H9 (cell line): ENCODE results near the gene FUT1. TPM values are rescaled to one million over a fixed set of nuclear protein-coding genes. Genes with fewer than 3 reads are reported as not detected.

Experiments
- DNase-seq: peaks from one replicate; pipeline ENCODE4 v3.0.0-alpha.2; 2017
- H2AFZ ChIP-seq: one replicate; pipeline ENCODE4 v1.6.1; 2013; ENCODE audit warnings: mild to moderate bottlenecking, low read length, control low read depth, moderate library complexity
- H2AK5ac ChIP-seq: 2 replicates; pipeline ENCODE4 v1.6.1; 2013; ENCODE audit warnings: low read length, control low read depth, mixed read lengths; ENCODE audit not compliant: insufficient read length
- H2BK120ac ChIP-seq: one replicate; pipeline ENCODE4 v1.6.1; 2013; ENCODE audit warnings: low read depth, mild to moderate bottlenecking, low read length, control low read depth, inconsistent platforms; ENCODE audit not compliant: poor library complexity, severe bottlenecking
- H2BK12ac ChIP-seq: 2 replicates; pipeline ENCODE4 v1.6.1; 2013; ENCODE audit warnings: low read length, control low read depth, mixed read lengths, low read depth; ENCODE audit not compliant: insufficient read length
- H2BK15ac ChIP-seq: 2 replicates; pipeline ENCODE4 v1.6.1; 2013; ENCODE audit warnings: low read depth, low read length, control low read depth
- H2BK20ac ChIP-seq: one replicate; pipeline ENCODE4 v1.6.1; 2013; ENCODE audit warnings: low read depth, mild to moderate bottlenecking, low read length, control low read depth, inconsistent platforms; ENCODE audit not compliant: poor library complexity, severe bottlenecking
- H2BK5ac ChIP-seq: 2 replicates; pipeline ENCODE4 v1.6.1; 2013; ENCODE audit warnings: low read length, control low read depth, mixed read lengths; ENCODE audit not compliant: insufficient read length
- H3K14ac ChIP-seq: 2 replicates; pipeline ENCODE4 v1.6.1; 2013; ENCODE audit warnings: low read length, control low read depth; ENCODE audit not compliant: insufficient read depth
- H3K18ac ChIP-seq: 2 replicates; pipeline ENCODE4 v1.6.1; 2013; ENCODE audit warnings: low read depth, mild to moderate bottlenecking, mixed read lengths, low read length, control low read depth; ENCODE audit not compliant: insufficient read length
- H3K23ac ChIP-seq: 2 replicates; pipeline ENCODE4 v1.6.1; 2013; ENCODE audit warnings: low read length, control low read depth, mixed read lengths, low read depth; ENCODE audit not compliant: insufficient read length
- H3K23me2 ChIP-seq: 2 replicates; pipeline ENCODE4 v1.6.1; 2013; ENCODE audit warnings: low read depth, mild to moderate bottlenecking, mixed read lengths, low read length, control low read depth; ENCODE audit not compliant: insufficient read length, poor library complexity, severe bottlenecking
- H3K27ac ChIP-seq: 2 replicates; pipeline ENCODE4 v1.5.1; 2013; ENCODE audit warnings: low read length, control low read depth, mixed read lengths, low read depth; ENCODE audit not compliant: insufficient read length
- H3K27me3 ChIP-seq: 2 replicates; pipeline ENCODE4 v1.6.1; 2013; ENCODE audit warnings: low read length, control low read depth, inconsistent platforms; ENCODE audit not compliant: insufficient read depth
- H3K4ac ChIP-seq: 2 replicates; pipeline ENCODE4 v1.6.1; 2013; ENCODE audit warnings: low read depth, mild to moderate bottlenecking, control low read depth, inconsistent platforms, low read length, moderate library complexity
- H3K4me1 ChIP-seq: 2 replicates; pipeline ENCODE4 v1.6.1; 2013; ENCODE audit warnings: low read length, control low read depth, inconsistent platforms; ENCODE audit not compliant: insufficient read depth
- H3K4me2 ChIP-seq: 2 replicates; pipeline ENCODE4 v1.6.1; 2013; ENCODE audit warnings: low read length, control low read depth, mixed read lengths; ENCODE audit not compliant: insufficient read length, insufficient read depth
- H3K56ac ChIP-seq: 2 replicates; pipeline ENCODE4 v1.6.1; 2013; ENCODE audit warnings: low read depth, mild to moderate bottlenecking, mixed read lengths, low read length, control low read depth; ENCODE audit not compliant: insufficient read length
- H3K79me1 ChIP-seq: 2 replicates; pipeline ENCODE4 v1.6.1; 2013; ENCODE audit warnings: low read depth, mild to moderate bottlenecking, moderate library complexity, low read length, control low read depth, inconsistent platforms; ENCODE audit not compliant: insufficient read depth, poor library complexity, severe bottlenecking
- H3K79me2 ChIP-seq: 2 replicates; pipeline ENCODE4 v1.6.1; 2013; ENCODE audit warnings: low read length, control low read depth, inconsistent platforms; ENCODE audit not compliant: insufficient read depth
- H3K9ac ChIP-seq: 2 replicates; pipeline ENCODE4 v1.6.1; 2013; ENCODE audit warnings: low read length, control low read depth, mixed read lengths; ENCODE audit not compliant: insufficient read length; ENCODE audit errors: extremely low read depth
- H3K9me3 ChIP-seq: one replicate; pipeline ENCODE4 v1.6.1; 2013; ENCODE audit warnings: low read depth, low read length, inconsistent platforms; ENCODE audit not compliant: control insufficient read depth
- H3T11ph ChIP-seq: one replicate; pipeline ENCODE4 v1.6.1; 2013; ENCODE audit warnings: mild to moderate bottlenecking, low read length, control low read depth, inconsistent platforms
- H4K20me1 ChIP-seq: one replicate; pipeline ENCODE4 v1.6.1; 2013; ENCODE audit not compliant: control insufficient read depth, insufficient read length, insufficient read depth
- H4K5ac ChIP-seq: 2 replicates; pipeline ENCODE4 v1.6.1; 2013; ENCODE audit warnings: low read depth, mild to moderate bottlenecking, mixed read lengths, low read length, control low read depth; ENCODE audit not compliant: insufficient read length
- H4K8ac ChIP-seq: replicated peaks from 2 replicates; pipeline ENCODE4 v1.6.1; 2013; ENCODE audit warnings: low read length, control low read depth, mixed read lengths, low read depth; ENCODE audit not compliant: insufficient read length
- H4K91ac ChIP-seq: 2 replicates; pipeline ENCODE4 v1.6.1; 2013; ENCODE audit warnings: low read depth, mild to moderate bottlenecking, moderate library complexity, mixed read lengths, low read length, control low read depth; ENCODE audit not compliant: insufficient read length
- H3K27ac Mint-ChIP-seq, 3 experiments: 2 replicates in 2 of 3; 3 replicates in 1 of 3; pipeline ENCODE4 v1.8.0; 2020 to 2021; ENCODE audit warnings: mixed read lengths in 3 of 3, mild to moderate bottlenecking in 1 of 3, moderate library complexity in 1 of 3
- H3K27me3 Mint-ChIP-seq: 2 replicates; pipeline ENCODE4 v1.8.0; 2021; ENCODE audit warnings: low read depth, mild to moderate bottlenecking, moderate library complexity, mixed read lengths
- H3K36me3 Mint-ChIP-seq, 3 experiments: 2 replicates in 2 of 3; 3 replicates in 1 of 3; pipeline ENCODE4 v1.8.0; 2020 to 2021; ENCODE audit warnings: low read depth in 3 of 3, mixed read lengths in 3 of 3; ENCODE audit not compliant: insufficient read depth in 1 of 3
- H3K4me1 Mint-ChIP-seq, 2 experiments: 2 replicates each; pipeline ENCODE4 v1.8.0; 2020; ENCODE audit warnings: mixed read lengths in 2 of 2
- H3K4me3 Mint-ChIP-seq, 2 experiments: 2 replicates in 1 of 2; 3 replicates in 1 of 2; pipeline ENCODE4 v1.8.0; 2020 to 2021; ENCODE audit warnings: mild to moderate bottlenecking in 2 of 2, mixed read lengths in 2 of 2, moderate library complexity in 1 of 2
- H3K9me3 Mint-ChIP-seq, 2 experiments: 2 replicates in 1 of 2; 3 replicates in 1 of 2; pipeline ENCODE4 v1.8.0; 2020; ENCODE audit warnings: mild to moderate bottlenecking in 2 of 2, mixed read lengths in 2 of 2, moderate library complexity in 1 of 2
- WGBS: extraction: QIAGEN DNeasy Blood & Tissue Kit; methylation state at CpG from one replicate; pipeline ENCODE4 v1.1.7; 2013; ENCODE audit warnings: missing lambda C conversion rate, low lambda C conversion rate, mixed read lengths; ENCODE audit not compliant: insufficient read length; ENCODE audit errors: extremely low coverage; 5-methylcytosine and 5-hydroxymethylcytosine counted together
- total RNA-seq: library from RNA; stranded (reverse); gene quantifications from 2 replicates; pipeline ENCODE4 v1.2.1, GENCODE V29; 2021
- TF ChIP-seq, protein P1 (sequence below): fragments of 200-600 bp; sonication (generic); conservative IDR thresholded peaks from 3 replicates; pipeline ENCODE4 v1.8.0; 2021; ENCODE audit warnings: antibody characterized with exemption, mild to moderate bottlenecking

The FUT1 gene
- total RNA-seq, 1 experiment from 2014 or later, result 16.1 TPM

GRCh38 chr19:48713041-48713863 is 39.2 kb downstream of the FUT1 start:
- H3K9me3 ChIP-seq, result no peaks in the 10 kb centered on the region
- H4K91ac ChIP-seq, result no peak overlapping the region
- peak overlapping the region; percentile 16 for H3K9ac ChIP-seq
- no CpG with 5 or more reads among the region's 25 CpGs for WGBS
- no peak overlapping the region for H3K4ac ChIP-seq
- no peaks in the 10 kb centered on the region for H3K79me2 ChIP-seq
- DNase-seq, result peak; percentile 83
- no peaks in the 10 kb centered on the region for H3K79me1 ChIP-seq
- no peak overlapping the region for H2BK120ac ChIP-seq
- H3K4me2 ChIP-seq, result peak overlapping the region; percentile 64
- no peaks in the 10 kb centered on the region; the same call in 1 of the 2 replicates for H3K4me1 ChIP-seq
- Mint-ChIP-seq H3K36me3 (peaks cover 8 to 11% (median 8%) of the 10 kb centered on the region in 3 experiments; a peak in 6 of 7 replicates), H3K27ac (peak overlapping the region in 1 of 3 experiments; percentile 42; a peak in 2 of 7 replicates), H3K4me1 (peaks cover 26 to 39% of the 10 kb centered on the region in 2 experiments), H3K9me3 (peaks cover 5 to 6% of the 10 kb centered on the region in 2 experiments; a peak in 4 of 5 replicates), H3K27me3 (peaks cover 4% of the 10 kb centered on the region), H3K4me3 (peak overlapping the region; percentile 79 to 95)
- H2BK20ac ChIP-seq, result no peak overlapping the region
- H4K20me1 ChIP-seq, result no peaks in the 10 kb centered on the region
- no peak overlapping the region for H3T11ph ChIP-seq
- H3K14ac ChIP-seq, result no peak overlapping the region
- H3K23me2 ChIP-seq, result peaks cover 8% of the 10 kb centered on the region
- no peak overlapping the region for H2BK5ac ChIP-seq
- H4K8ac ChIP-seq, result no peak overlapping the region
- H3K27ac ChIP-seq, result no peak overlapping the region
- no peak overlapping the region for H2AK5ac ChIP-seq
- H3K18ac ChIP-seq, result no peak overlapping the region
- no peak overlapping the region for H2AFZ ChIP-seq
- no peaks in the 10 kb centered on the region for H3K27me3 ChIP-seq
- TF ChIP-seq, protein P1, sequence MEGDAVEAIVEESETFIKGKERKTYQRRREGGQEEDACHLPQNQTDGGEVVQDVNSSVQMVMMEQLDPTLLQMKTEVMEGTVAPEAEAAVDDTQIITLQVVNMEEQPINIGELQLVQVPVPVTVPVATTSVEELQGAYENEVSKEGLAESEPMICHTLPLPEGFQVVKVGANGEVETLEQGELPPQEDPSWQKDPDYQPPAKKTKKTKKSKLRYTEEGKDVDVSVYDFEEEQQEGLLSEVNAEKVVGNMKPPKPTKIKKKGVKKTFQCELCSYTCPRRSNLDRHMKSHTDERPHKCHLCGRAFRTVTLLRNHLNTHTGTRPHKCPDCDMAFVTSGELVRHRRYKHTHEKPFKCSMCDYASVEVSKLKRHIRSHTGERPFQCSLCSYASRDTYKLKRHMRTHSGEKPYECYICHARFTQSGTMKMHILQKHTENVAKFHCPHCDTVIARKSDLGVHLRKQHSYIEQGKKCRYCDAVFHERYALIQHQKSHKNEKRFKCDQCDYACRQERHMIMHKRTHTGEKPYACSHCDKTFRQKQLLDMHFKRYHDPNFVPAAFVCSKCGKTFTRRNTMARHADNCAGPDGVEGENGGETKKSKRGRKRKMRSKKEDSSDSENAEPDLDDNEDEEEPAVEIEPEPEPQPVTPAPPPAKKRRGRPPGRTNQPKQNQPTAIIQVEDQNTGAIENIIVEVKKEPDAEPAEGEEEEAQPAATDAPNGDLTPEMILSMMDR, result peak; percentile 50
- H3K23ac ChIP-seq, result no peak overlapping the region
- no peak overlapping the region for H2BK12ac ChIP-seq
- H3K56ac ChIP-seq, result no peak overlapping the region
- no peak overlapping the region for H2BK15ac ChIP-seq
- H4K5ac ChIP-seq, result no peak overlapping the region
